ENCODE results near the gene LGSN. TPM values are rescaled to one million over a fixed set of nuclear protein-coding genes. Genes with fewer than 3 reads are reported as not detected.
"Not testable (repeated sequence)": the region's sequence is repeated elsewhere in the genome, so short reads cannot be mapped to it uniquely, and the experiment has no call there.

LGSN gene, protein sequence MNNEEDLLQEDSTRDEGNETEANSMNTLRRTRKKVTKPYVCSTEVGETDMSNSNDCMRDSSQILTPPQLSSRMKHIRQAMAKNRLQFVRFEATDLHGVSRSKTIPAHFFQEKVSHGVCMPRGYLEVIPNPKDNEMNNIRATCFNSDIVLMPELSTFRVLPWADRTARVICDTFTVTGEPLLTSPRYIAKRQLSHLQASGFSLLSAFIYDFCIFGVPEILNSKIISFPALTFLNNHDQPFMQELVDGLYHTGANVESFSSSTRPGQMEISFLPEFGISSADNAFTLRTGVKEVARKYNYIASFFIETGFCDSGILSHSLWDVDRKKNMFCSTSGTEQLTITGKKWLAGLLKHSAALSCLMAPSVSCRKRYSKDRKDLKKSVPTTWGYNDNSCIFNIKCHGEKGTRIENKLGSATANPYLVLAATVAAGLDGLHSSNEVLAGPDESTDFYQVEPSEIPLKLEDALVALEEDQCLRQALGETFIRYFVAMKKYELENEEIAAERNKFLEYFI
- total RNA-seq = 0.06 TPM

DNA sequence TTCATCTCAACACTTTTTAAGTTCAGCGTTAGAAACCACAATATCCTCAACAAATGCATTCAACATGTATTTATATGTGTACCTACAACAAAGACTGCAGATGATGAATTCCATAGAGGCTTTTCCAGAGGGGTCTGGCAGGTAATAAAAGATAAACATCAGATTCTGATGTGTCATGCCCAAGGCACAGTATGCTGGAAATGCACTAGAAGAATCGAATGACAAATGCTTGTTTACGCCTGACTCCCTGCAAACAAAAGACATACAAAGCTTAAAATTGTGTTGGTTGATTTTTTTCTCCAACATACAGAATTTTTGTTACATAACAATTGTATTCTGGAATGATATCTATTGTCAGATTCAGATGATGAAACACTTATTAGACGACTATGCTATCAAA lies at the start of gene LGSN:
LGSN (minus strand) TSS at position 45 of the 400 bp plus-strand sequence; CDS start at position 5, 40 bp downstream.
- DNase-seq (ENCODE audit: low spot score) = no peak

DNA sequence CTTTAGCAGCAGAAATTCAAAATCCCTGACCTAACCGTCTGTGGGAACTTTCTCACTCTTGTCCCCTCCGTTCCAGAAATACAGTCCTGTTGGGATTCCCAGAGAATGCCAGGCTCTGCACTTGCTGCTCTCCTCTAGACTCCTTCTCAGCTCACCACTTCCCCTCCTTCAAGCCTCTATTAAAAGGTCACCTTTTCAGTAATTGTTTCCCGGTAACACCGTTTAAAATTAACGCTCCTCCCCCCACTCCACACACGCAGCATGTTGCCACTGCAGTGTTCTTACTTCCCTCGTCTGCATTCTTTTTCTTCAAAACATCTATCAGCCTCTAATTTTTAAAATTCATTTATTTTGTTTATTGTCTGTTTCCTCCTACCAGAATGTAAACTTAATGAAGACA lies 48.6 kb upstream of the LGSN start:
- no peak for DNase-seq (ENCODE audit: low spot score)

DNA sequence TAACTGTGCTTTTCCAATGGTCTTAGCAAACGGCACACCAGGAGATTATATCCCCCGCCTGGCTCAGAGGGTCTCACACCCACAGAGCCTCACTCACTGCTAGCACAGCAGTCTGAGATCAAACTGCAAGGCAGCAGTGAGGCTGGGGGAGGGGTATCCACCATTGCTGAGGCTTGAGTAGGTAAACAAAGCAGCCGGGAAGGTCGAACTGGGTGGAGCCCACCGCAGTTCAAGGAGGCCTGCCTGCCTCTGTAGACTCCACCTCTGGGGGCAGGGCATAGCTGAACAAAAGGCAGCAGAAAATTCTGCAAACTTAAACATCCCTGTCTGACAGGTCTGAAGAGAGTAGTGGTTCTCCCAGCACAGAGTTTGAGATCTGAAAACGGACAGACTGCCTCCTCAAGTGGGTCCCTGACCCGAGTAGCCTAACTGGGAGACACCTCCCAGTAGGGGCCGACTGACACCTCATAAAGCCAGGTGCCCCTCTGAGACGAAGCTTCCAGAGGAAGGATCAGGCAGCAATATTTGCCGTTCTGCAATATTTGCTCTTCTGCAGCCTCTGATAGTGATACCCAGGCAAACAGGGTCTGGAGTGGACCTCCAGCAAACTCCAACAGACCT lies 42.8 kb upstream of the LGSN start:
- not testable (repeated sequence) for DNase-seq (ENCODE audit: low spot score)

DNA sequence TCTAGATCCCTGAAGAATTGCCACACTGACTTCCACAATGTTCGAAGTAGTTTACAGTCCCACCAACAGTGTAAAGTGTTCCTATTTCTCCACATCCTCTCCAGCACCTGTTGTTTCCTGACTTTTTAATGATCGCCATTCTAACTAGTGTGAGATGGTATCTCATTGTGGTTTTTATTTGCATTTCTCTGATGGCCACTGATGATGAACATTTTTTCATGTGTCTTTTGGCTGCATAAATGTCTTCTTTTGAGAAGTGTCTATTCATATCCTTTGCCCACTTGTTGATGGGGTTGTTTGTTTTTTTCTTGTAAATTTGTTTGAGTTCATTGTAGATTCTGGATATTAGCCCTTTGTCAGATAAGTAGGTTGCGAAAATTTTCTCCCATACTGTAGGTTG lies 37.6 kb upstream of the LGSN start:
- DNase-seq (ENCODE audit: low spot score) = not testable (repeated sequence)

DNA sequence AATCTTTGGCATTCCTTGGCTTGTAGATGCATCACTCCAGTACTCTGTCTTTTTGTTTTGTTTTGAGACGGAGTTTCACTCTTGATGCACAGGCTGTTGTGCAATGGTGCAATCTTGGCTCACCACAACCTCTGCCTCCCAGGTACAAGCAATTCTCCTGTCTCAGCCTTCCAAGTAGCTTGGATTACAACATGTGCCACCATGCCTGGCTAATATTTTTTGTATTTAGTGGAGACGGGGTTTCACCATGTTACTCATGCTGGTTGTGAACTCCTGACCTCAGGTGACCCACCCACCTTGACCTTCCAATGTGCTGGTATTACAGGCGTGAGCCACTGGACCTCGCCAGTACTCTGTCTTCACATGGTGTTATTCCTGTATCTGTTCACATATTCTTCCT lies 35.8 kb upstream of the LGSN start:
- DNase-seq (ENCODE audit: low spot score) = no peak

DNA sequence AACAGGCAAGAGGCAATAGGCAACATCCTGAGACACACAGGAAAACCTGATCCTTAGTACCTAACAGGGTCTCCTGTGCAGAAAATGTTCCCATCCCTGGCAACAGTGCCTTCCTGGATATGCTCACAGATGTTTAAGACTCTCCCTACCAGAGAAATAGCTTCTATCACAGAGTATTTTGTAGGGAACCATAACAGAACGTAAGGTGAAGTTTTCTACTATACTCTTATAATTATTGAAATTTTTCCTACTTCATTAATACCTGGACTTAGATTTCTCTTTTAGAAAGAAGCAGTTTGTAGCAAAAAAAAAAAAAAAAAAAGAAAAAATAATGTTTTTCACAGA lies 33.5 kb upstream of the LGSN start:
- DNase-seq (ENCODE audit: low spot score) = no peak

DNA sequence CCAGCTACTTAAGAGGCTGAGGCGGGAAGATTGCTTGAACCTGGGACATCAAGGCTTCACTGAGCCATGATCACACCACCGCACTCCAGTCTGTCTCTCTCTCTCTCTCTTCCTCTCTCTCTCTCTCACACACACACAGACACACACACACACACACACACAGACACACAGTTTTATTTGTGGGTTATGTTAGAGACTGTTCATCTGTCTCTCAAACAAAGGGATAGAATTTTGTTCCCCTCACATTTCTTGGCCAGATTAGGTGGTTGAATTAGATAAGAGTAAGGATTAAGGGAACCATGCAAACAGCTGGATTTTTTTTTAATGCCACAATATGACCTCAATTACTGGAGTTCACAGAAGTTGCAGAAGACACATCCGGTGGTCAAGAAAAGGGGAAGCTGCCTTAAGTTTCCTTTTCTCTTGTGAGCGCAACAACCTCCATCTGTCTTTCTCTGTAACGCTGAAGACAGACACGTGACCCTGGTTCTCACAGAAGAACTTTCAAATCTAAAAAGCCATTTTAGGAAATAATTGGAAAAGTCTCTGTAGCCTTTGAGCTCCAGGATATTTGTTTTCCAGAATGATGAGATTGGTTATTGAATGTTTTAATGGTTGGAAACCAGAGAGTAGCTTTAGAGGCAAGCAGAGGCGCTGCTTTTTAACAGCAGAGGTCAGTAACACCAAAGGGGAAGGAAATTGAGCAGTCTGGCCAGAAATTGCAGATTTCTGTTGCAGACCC lies 32.9 kb upstream of the LGSN start:
- DNase-seq (ENCODE audit: low spot score) = peak; percentile 45

DNA sequence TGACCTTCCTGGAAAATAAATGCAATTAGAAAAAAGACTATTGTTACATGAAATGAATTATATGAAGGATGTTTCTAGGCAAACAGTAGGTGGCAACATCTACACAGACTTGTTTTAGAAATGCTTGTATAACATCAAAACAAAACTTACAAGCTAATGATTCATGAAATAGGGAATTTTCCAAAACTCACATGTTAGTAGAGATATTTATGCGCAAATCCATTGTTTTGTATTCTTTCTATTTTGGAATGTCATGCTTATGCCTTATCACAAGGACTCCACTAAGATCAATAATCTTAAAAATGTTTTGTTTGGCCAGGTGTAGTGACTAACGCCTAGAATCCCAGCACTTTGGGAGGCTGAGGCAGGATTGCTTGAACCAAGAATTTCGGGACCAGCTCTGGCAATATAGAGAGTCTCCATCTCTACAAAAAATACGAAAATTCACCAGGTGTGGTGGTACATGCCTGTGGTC lies 32.3 kb upstream of the LGSN start:
- no peak for DNase-seq (ENCODE audit: low spot score)

DNA sequence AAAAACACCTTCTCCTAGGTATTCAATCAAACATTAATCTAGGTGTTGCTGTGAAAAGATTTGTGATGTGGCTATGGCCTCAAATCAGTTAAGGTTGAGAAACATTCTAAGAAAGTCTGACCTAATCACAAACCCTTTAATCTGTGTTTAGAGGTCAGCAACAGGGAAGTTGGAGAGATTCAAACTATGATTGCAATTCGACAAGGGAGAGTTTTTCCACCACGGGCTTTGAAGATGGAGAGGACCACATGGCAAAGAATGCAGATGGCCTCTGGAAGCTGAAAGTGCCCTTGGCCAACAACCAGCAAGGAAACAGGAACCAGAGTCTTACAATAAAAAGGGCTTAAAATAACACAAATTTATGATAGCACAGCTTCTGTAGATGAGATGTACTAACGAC lies 29.6 kb upstream of the LGSN start:
- no peak for DNase-seq (ENCODE audit: low spot score)

DNA sequence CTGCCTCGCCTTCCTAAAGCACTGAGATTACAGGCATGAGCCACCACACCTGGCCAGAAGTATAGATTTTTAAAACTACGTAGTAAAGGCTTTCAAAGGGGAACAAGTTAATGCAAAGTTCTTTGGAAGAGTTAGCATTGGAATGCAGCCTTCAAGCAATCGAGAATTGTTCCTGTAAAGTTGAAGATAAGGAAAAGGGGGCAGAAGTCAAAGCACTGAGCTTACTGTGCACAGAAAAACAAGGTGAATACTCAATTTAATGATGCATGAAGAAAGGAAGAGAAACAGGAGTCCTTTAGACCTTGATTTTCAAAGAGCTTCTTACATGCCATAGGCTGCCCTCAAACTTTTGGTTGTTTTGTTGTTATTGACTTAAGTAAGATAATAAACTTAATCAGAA lies 29.1 kb upstream of the LGSN start:
- DNase-seq (ENCODE audit: low spot score) = no peak

DNA sequence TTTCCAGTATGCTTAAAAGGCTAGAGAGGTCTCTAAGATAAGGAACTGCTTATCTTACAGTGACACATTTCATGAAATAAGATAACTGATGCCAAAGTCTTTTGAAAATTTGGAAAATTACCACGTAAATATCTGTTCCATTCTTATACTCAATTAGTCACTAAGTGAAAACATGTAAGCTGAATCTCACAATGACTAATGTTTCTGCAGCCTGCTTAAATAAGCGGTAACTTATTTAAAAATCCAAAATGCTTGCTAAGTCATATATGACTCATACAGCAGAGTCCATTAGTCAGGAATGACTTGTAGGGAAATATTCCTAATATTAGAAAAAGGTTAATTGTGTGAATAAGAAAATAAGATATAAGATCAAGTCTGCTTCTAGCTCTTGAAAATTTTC lies 27.8 kb upstream of the LGSN start:
- DNase-seq (ENCODE audit: low spot score) = no peak

DNA sequence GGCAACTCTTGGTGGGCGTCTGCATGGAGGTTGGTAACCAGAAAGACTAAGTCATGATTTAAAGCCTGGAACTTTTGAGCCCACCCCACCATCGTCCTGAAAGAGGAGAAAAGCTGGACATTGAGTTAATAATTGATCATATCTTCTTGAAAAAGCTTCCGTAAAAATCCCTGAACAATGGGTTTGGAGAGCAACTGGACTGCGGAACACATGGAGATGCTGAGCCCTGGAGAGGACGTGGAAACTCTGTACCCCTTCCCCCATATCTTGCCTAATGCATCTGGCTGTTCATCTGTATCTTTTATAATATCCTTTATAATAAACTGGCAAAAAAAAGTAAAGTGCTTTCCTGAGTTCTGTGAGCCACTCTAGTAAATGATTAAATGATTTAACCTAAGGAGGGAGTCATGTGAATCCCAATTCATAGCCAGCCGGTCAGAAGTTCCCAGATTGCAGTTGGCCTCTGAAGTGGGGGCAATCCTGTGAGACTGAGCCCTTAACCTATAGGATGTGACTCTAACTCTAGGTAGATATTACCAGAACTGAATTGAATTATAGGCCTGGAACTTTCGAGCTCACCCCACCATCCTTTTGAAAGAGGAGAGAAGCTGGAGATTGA lies 26.5 kb upstream of the LGSN start:
- DNase-seq (ENCODE audit: low spot score) = no peak

DNA sequence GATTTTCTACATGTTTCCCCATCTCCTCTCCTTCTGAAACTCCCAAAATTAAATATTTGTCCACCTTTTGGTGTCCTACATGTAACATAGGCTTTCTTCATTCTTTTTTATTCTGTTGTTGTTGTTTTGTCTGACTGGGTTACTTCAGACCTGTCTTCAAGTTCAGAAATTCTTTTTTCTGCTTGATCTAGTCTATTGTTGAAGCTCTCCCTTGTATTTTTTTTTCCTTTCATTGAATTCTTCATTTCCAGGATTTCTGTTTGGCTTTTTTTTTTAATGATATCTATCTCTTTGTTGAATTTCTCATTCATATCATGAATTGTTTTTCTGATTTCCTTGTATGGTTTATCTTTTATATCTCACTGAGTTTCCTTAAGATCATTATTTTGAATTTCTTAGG lies 20.6 kb upstream of the LGSN start:
- no peak for DNase-seq (ENCODE audit: low spot score)

DNA sequence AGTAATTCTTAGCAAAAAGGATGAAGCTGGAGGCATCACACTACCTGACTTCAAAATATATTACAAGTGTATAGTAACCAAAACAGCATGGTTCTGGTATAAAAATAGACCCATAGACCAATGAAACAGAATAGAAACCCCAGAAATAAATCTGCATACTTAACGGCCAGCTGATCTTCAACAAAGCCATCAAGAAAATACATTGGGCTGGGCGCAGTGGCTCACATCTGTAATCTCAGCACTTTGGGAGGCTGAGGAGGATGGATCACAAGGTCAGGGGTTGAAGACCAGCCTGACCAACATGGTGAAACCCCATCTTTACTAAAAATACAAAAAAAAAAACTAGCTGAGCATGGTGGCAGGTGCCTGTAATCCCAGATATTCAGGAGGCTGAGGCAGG lies 14.9 kb upstream of the LGSN start:
- not testable (repeated sequence) for DNase-seq (ENCODE audit: low spot score)

DNA sequence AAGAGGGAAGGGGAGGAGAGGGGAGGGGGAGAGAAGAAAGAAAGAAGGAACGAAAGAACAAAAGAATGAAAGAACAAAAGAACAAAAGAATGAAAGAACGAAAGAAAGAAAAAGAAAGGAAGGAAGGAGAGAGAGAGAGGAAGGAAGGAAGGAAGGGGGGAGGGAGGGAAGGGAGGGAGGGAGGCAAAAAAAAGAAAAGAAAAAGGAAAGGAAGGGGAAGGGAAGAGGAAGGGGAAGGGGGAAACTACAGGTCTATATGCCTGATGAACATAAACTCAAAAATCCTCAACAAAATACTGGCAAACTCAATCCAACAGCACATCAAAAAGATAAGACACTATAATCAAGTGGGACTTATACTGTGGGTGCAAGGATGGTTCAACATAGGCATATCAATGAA lies 13.7 kb upstream of the LGSN start:
- DNase-seq (ENCODE audit: low spot score) = no peak

DNA sequence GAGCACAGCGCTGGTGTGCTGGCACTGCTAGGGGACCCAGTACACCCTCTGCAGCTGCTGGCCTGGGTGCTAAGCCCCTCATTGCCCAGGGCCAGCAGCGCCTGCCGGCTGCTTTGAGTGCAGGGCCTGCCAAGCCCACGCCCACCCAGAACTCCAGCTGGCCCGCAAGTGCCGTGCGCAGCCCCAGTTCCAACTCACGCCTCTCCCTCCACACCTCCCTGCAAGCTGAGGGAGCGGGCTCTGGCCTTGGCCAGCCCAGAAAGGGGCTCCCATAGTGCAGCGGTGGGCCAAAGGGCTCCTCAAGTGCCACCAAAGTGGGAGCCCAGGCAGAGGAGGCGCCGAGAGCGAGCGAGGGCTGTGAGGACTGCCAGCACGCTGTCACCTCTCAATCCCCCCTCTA lies 6.8 kb upstream of the LGSN start:
- DNase-seq (ENCODE audit: low spot score) = not testable (repeated sequence)

DNA sequence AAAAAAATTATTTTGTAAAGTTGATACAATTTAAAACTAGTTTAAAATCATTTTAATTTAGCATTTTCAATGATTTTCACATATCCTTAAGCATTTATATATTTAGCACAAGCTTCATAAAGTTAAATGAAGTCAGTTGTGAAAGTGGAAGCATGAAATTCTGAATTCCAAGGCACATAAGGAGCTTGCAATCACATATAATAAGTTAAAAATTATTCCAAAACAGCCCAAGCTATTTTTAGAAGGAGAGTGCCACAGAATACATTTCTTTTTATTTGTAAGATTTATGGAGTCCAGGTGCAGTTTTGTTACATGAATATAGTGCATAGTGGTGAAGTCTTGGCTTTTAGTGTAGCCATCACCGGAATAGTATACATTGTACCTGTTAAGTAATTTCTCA lies 3.2 kb upstream of the LGSN start:
- DNase-seq (ENCODE audit: low spot score) = no peak

DNA sequence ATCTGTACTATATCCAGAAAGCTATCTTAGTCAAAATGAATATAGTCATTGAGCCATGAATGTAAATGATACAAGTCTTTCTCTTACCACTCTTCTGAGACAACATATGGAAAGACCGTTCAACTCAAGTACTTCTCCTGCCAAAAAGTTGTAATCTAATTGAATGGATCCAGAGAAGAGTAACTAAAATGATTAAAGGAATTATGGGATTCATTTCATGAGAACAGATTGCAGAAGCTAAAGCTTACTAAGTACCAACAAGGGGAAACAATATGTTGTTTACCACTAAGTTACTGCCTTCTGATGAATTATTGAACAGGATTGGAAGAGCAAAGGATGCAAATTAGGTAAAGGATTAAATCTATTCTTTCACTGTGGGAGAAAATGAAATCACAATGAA lies 2.0 kb upstream of the LGSN start:
- DNase-seq (ENCODE audit: low spot score) = no peak

DNA sequence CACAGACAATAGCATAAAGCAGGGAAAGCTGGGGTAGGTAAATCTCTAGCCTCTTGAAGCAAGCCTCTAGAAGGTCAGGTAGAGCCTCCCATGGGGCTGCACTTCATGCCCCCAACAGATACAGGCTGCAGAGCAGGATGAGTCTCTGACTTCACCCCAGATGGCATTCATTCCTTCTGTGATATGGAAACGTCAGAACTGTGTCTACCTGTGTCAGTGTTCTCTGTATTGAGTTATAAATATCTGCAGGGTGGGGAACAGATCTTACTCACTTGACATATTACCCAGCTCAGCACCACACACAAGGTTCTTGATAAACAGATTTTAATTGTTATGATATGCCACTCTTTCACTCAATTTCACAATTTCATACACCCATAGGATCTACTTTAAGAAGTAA lies 2.1 kb downstream of the LGSN start:
- DNase-seq (ENCODE audit: low spot score) = no peak

DNA sequence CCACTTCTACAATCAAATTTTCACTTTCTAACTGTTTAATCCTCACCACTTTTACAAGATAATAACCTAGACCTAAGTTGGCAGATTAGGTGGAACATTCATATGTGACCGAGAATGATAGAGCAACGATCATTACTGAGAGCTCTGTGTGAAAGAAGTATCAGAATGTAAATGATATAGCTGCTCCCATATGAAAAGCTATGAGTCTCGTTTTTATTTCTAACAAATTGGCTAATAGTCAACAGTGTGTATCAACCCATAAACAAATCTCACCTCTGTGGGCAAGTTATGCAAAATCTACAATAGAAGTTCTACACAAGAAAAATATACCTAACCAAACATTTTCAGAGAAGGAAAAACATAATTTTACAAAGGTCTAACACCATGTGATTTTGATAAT lies 3.7 kb downstream of the LGSN start:
- no peak for DNase-seq (ENCODE audit: low spot score)

DNA sequence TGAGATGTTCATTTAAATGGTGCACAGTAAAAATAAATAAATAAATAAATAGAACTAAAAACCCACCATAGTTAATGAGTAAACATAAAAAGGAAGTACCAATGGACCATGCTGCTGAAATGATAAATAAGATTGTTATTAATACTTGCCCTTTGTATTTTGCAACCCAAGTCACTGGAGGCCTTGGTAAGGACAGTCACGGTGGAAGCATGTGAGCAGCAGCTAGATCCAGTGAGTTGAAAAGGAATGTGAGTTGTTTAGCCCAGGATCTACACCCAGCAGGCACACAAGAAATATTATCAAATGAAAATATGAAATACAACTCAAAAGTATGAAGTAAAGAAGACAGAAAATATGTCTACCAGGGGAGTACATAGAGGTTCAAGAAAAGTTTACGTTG lies 6.7 kb downstream of the LGSN start:
- no peak for DNase-seq (ENCODE audit: low spot score)

DNA sequence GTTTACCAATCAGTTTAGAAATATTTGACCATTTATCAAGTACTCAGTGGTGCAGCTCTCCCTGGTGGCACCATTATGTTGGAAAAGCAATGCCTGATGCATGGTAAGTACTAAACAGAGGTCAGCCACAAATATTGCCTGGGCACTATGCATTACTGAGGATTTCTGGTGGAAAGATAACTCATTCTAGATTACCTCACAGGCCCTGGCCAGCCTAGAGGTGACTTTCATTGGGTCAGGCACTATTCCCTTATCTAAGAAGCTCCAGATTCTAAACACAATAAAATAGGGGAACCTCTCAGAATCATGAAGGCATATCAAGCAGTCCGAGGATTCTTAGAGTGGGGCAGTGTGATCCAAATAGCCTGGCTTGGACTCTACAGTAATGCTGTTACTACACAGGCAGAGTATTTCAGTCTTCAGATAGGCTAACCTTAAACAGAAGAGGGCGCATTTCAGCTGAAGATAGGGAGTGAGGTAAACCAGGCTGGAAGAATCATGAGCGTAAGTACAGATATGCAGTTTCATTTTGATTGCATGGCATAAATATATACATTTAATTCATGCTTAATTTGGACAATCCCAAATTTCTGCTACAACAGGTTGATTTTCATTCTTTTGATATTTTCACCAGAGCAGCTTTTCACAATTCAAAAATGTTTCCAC lies 12.1 kb downstream of the LGSN start:
- no peak for DNase-seq (ENCODE audit: low spot score)

All from mucosa of gallbladder (tissue), 1 donor.